DND-41 (cell line): Measurements from ENCODE around the gene IL20.

ENCODE experiments used
- ATAC-seq: fragments of 200-7000 bp; cut with Tn5 transposase; 3 replicates; pipeline ENCODE4 v1.9.1; 2021; ENCODE audit warnings: low read depth; ENCODE audit not compliant: insufficient read depth
- DNase-seq: peaks from one replicate; pipeline ENCODE4 v3.0.0-alpha.2; 2020
- H2AFZ ChIP-seq: 2 replicates; pipeline ENCODE4 v1.6.0; 2012; ENCODE audit warnings: low read depth, low read length
- H3K27ac ChIP-seq: 2 replicates; pipeline ENCODE4 v1.5.1; 2012; ENCODE audit warnings: low read length, inconsistent platforms
- H3K27me3 ChIP-seq: fragments of 200-600 bp; sonication (generic); 2 replicates; pipeline ENCODE4 v1.6.0; 2012; ENCODE audit warnings: low read length, mild to moderate bottlenecking, inconsistent platforms; ENCODE audit not compliant: insufficient read depth, poor library complexity
- H3K36me3 ChIP-seq: 2 replicates; pipeline ENCODE4 v1.5.1; 2012; ENCODE audit warnings: low read length, inconsistent platforms; ENCODE audit not compliant: insufficient read depth
- H3K4me1 ChIP-seq: 2 replicates; pipeline ENCODE4 v1.5.1; 2012; ENCODE audit warnings: mild to moderate bottlenecking, low read length; ENCODE audit not compliant: insufficient read depth
- H3K4me2 ChIP-seq: 2 replicates; pipeline ENCODE4 v1.6.0; 2012; ENCODE audit warnings: mild to moderate bottlenecking, moderate library complexity, low read length, inconsistent platforms; ENCODE audit not compliant: insufficient read depth
- H3K4me3 ChIP-seq, 2 experiments: fragments of 200-600 bp in 1 of 2; shearing (Covaris generic) in 1 of 2; 2 replicates each; pipeline ENCODE4 v1.5.1; 2012 to 2016; ENCODE audit warnings: inconsistent platforms in 2 of 2, low read length in 2 of 2, mild to moderate bottlenecking in 2 of 2, low read depth in 1 of 2, moderate library complexity in 1 of 2
- H3K79me2 ChIP-seq: 2 replicates; pipeline ENCODE4 v1.6.0; 2012; ENCODE audit warnings: low read length, inconsistent platforms; ENCODE audit not compliant: insufficient read depth
- H3K9ac ChIP-seq: 2 replicates; pipeline ENCODE4 v1.6.0; 2012; ENCODE audit warnings: low read depth, mild to moderate bottlenecking, inconsistent platforms, low read length, moderate library complexity
- H3K9me3 ChIP-seq: 2 replicates; pipeline ENCODE4 v1.5.1; 2012; ENCODE audit warnings: low read length, moderate library complexity, mild to moderate bottlenecking, inconsistent platforms; ENCODE audit not compliant: insufficient read depth, severe bottlenecking
- H4K20me1 ChIP-seq: 2 replicates; pipeline ENCODE4 v1.6.0; 2012; ENCODE audit warnings: low read length; ENCODE audit not compliant: insufficient read depth
- CTCF ChIP-seq: IDR thresholded peaks from 2 replicates; pipeline ENCODE4 v1.5.1; 2012; ENCODE audit warnings: borderline replicate concordance, low read length, moderate library complexity, mild to moderate bottlenecking; ENCODE audit not compliant: poor library complexity, severe bottlenecking; ENCODE audit errors: extremely low read depth
- EZH2 ChIP-seq: IDR thresholded peaks from 3 replicates; pipeline ENCODE4 v1.6.1; 2012; ENCODE audit warnings: borderline replicate concordance, low read depth, mild to moderate bottlenecking, moderate library complexity, low read length, inconsistent platforms; ENCODE audit not compliant: severe bottlenecking

IL20 gene

DNA sequence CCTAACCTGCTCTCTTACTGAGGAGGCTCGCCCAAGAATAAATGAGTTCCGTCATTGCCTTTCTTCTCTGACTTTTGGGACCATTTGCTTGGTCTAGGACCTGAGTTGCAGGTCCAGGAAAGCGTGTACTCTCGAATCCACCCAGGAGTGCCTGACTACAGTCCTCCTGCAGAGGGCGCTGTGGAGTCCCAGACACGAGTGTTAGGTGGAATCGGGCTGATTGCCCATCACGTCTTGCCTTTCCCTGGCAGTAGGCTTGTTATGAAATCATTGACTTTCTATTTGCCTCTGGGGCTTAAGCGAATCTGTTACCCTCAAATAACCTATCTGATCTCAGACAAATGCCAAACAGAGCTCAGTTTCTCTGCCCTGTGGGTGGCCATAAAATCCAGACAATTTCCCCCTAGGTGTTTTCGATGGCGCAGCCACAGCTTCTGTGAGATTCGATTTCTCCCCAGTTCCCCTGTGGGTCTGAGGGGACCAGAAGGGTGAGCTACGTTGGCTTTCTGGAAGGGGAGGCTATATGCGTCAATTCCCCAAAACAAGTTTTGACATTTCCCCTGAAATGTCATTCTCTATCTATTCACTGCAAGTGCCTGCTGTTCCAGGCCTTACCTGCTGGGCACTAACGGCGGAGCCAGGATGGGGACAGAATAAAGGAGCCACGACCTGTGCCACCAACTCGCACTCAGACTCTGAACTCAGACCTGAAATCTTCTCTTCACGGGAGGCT lies at the start of gene IL20:
TSS of gene IL20 (plus strand) at position 685 of the 733 bp plus-strand sequence. CDS start 230 bp downstream, outside the sequence.
- H3K4me2 ChIP-seq: no peak within 1 kb of the TSS

DNA sequence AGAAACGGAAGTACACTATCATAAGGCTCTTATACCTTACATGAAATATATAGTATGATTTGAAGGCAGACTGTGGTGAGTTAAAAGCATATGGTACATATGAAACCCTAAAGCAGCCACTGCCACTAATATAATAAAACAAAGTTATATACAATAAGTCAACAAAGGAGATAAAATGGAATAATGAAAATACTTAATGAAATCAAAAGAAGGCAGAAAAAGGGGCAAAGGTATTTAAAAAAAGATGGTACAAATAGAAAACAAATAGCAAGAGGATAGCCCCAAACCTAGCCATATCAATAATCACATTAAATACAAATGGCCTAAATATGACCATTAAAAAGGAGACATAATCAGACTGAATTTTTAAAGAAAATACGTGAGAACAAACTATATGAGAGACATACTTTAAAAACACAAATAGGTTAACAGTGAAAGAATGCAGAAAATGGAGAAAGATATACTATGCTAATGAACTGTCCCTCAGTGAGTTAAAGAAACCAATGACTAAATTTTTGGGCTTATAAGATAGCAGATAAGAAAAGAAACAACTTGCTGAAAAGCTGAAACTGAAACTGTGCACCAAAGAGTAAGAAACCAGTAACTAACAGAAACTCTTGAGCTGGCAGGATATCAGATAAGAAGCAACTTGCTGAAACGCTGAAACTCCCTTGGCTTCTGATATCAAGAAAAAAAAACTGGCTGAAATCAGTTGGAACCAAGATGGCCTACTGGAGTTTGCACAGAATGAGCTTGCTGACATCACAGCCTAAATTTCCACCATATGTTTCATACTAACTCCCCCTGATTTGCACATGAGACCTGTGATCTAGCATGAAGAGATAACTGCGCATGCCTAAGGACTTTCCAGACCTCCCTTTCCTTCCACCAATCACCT lies 48.8 kb upstream of the IL20 start:
- no peak for DNase-seq
- Histone ChIP-seq H3K9me3 (peaks cover 11% of the 10 kb centered on the region), H3K9ac (peak overlapping the region; percentile 16; the same call in 1 of the 2 replicates), H3K79me2 (no peaks in the 10 kb centered on the region), H3K27ac (peak overlapping the region; percentile 83), H3K36me3 (no peaks in the 10 kb centered on the region), H3K4me3 (no peak overlapping the region), H3K4me1 (peaks cover 18% of the 10 kb centered on the region), H3K4me2 (peak overlapping the region; percentile 37), H3K27me3 (no peaks in the 10 kb centered on the region), H4K20me1 (no peaks in the 10 kb centered on the region), H2AFZ (peak overlapping the region; percentile 65)
- peak; percentile 78 for ATAC-seq
- TF ChIP-seq EZH2: no peak

More for the DNA sequence above, at the start of gene IL20:
- Histone ChIP-seq H3K27ac (no peak within 1 kb of the TSS), H3K27me3 (no peaks in the 10 kb centered on the region), H4K20me1 (no peaks in the 10 kb centered on the region), H3K4me1 (no peaks in the 10 kb centered on the region), H2AFZ (no peak within 1 kb of the TSS), H3K9ac (no peak within 1 kb of the TSS), H3K4me3 (no peak within 1 kb of the TSS), H3K9me3 (no peaks in the 10 kb centered on the region), H3K79me2 (no peaks in the 10 kb centered on the region), H3K36me3 (no peaks in the 10 kb centered on the region)
- DNase-seq (peak; percentile 65), ATAC-seq (peak; percentile 72; the same call in 1 of the 3 replicates)
- peak; percentile 87 for TF ChIP-seq CTCF
- TF ChIP-seq EZH2: no peak

DNA sequence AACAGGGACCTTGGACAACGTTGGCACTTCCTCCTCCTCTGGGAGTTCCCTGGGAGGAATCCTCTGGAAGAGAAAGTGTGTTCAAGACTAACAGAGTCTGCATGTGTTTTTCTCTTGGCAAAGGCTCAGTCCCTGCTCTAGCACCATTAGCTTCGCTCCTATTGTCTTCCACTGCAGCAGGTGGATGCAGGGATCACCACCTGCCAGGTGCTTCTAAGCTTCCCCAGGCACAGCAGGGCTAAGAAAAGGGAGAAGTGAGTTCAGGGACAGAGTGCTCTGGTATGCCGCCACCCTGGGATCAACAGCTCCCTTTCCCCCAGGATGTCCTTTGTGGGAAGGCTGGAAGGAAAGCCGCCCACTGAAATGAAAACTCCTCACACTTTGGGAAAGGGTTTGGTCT lies 43.9 kb upstream of the IL20 start:
- no peak overlapping the region for H3K9ac ChIP-seq
- ATAC-seq (no peak), DNase-seq (no peak)
- no peak overlapping the region for H3K4me3 ChIP-seq
- H3K4me1 ChIP-seq: peaks cover 10% of the 10 kb centered on the region
- no peaks in the 10 kb centered on the region for H3K27me3 ChIP-seq
- H4K20me1 ChIP-seq: no peaks in the 10 kb centered on the region
- H3K36me3 ChIP-seq: no peaks in the 10 kb centered on the region
- H2AFZ ChIP-seq: no peak overlapping the region
- H3K27ac ChIP-seq: no peak overlapping the region
- no peak for TF ChIP-seq EZH2
- no peak for TF ChIP-seq CTCF
- H3K4me2 ChIP-seq: no peak overlapping the region
- no peaks in the 10 kb centered on the region for H3K79me2 ChIP-seq
- H3K9me3 ChIP-seq: no peaks in the 10 kb centered on the region

- H3K4me1 ChIP-seq: no peaks in the 10 kb centered on the region
- H4K20me1 ChIP-seq: no peaks in the 10 kb centered on the region
- no peaks in the 10 kb centered on the region for H3K36me3 ChIP-seq
- no peak overlapping the region for H3K4me3 ChIP-seq
- H3K9ac ChIP-seq: no peak overlapping the region
- no peak for DNase-seq
- ATAC-seq: no peak
- no peaks in the 10 kb centered on the region for H3K79me2 ChIP-seq
- TF ChIP-seq EZH2: no peak
- TF ChIP-seq CTCF: no peak
- no peak overlapping the region for H3K27ac ChIP-seq
- no peak overlapping the region for H3K4me2 ChIP-seq
- H3K9me3 ChIP-seq: no peaks in the 10 kb centered on the region
- no peaks in the 10 kb centered on the region for H3K27me3 ChIP-seq
- no peak overlapping the region for H2AFZ ChIP-seq
These were observed 41.7 kb upstream of the IL20 start for GRCh38 chr1:206823727-206824126.
